Mesendoderm (in vitro differentiated cells): ENCODE results near the gene ASS1.
A peak's percentile ranks its signal among the peaks of the same experiment; 100 is the strongest.

Experiments used
- DNase-seq: peaks from one replicate; pipeline ENCODE4 v3.0.0; 2013
- H2AK5ac ChIP-seq: 2 replicates; pipeline ENCODE4 v1.6.1; 2013; ENCODE audit warnings: low read length, inconsistent platforms
- H2BK120ac ChIP-seq: 2 replicates; pipeline ENCODE4 v1.6.1; 2013; ENCODE audit warnings: low read depth, mild to moderate bottlenecking, low read length, moderate library complexity, mixed read lengths
- H2BK15ac ChIP-seq: replicated peaks from 2 replicates; pipeline ENCODE4 v1.6.1; 2013; ENCODE audit warnings: low read depth, mild to moderate bottlenecking, moderate library complexity
- H2BK5ac ChIP-seq: 2 replicates; pipeline ENCODE4 v1.6.1; 2013; ENCODE audit warnings: low read length, inconsistent platforms
- H3K18ac ChIP-seq: 2 replicates; pipeline ENCODE4 v1.6.1; 2013; ENCODE audit warnings: mild to moderate bottlenecking, low read length, mixed read lengths
- H3K23ac ChIP-seq: one replicate; pipeline ENCODE4 v1.6.1; 2013; ENCODE audit warnings: low read length
- H3K27ac ChIP-seq: 2 replicates; pipeline ENCODE4 v1.5.1; 2013; ENCODE audit warnings: low read depth, mild to moderate bottlenecking, inconsistent platforms, low read length, moderate library complexity
- H3K27me3 ChIP-seq: 2 replicates; pipeline ENCODE4 v1.6.1; 2013; ENCODE audit warnings: low read length, control low read depth, mild to moderate bottlenecking, inconsistent platforms; ENCODE audit not compliant: insufficient read depth, poor library complexity
- H3K36me3 ChIP-seq: 2 replicates; pipeline ENCODE4 v1.6.1; 2013; ENCODE audit warnings: low read length, inconsistent platforms; ENCODE audit not compliant: control insufficient read depth, insufficient read depth
- H3K4ac ChIP-seq: one replicate; pipeline ENCODE4 v1.6.1; 2013; ENCODE audit warnings: low read depth, mild to moderate bottlenecking, low read length, moderate library complexity
- H3K4me1 ChIP-seq: 2 replicates; pipeline ENCODE4 v1.6.1; 2013; ENCODE audit warnings: low read depth, low read length, inconsistent platforms; ENCODE audit not compliant: control insufficient read depth
- H3K4me2 ChIP-seq: 2 replicates; pipeline ENCODE4 v1.6.1; 2013; ENCODE audit warnings: low read length
- H3K4me3 ChIP-seq: 2 replicates; pipeline ENCODE4 v1.5.1; 2013; ENCODE audit warnings: mild to moderate bottlenecking, low read length
- H3K56ac ChIP-seq: one replicate; pipeline ENCODE4 v1.6.1; 2013; ENCODE audit warnings: low read length
- H3K79me1 ChIP-seq: 2 replicates; pipeline ENCODE4 v1.6.1; 2013; ENCODE audit warnings: low read length, inconsistent platforms
- H3K79me2 ChIP-seq: 2 replicates; pipeline ENCODE4 v1.6.1; 2013; ENCODE audit warnings: mild to moderate bottlenecking, low read length; ENCODE audit not compliant: control insufficient read depth, insufficient read depth
- H3K9ac ChIP-seq: 2 replicates; pipeline ENCODE4 v1.6.1; 2013; ENCODE audit warnings: low read length, inconsistent platforms
- H4K5ac ChIP-seq: one replicate; pipeline ENCODE4 v1.6.1; 2013; ENCODE audit warnings: low read length
- H4K8ac ChIP-seq: one replicate; pipeline ENCODE4 v1.6.1; 2013; ENCODE audit warnings: low read depth, mild to moderate bottlenecking, control low read depth, low read length, moderate library complexity
- WGBS: extraction: QIAGEN DNeasy Blood & Tissue Kit; methylation state at CpG from one replicate; pipeline ENCODE4 v1.1.7; 2013; ENCODE audit warnings: low lambda C conversion rate, missing lambda C conversion rate; ENCODE audit not compliant: insufficient coverage; ENCODE audit errors: extremely low coverage; 5-methylcytosine and 5-hydroxymethylcytosine counted together

Gene ASS1

DNA sequence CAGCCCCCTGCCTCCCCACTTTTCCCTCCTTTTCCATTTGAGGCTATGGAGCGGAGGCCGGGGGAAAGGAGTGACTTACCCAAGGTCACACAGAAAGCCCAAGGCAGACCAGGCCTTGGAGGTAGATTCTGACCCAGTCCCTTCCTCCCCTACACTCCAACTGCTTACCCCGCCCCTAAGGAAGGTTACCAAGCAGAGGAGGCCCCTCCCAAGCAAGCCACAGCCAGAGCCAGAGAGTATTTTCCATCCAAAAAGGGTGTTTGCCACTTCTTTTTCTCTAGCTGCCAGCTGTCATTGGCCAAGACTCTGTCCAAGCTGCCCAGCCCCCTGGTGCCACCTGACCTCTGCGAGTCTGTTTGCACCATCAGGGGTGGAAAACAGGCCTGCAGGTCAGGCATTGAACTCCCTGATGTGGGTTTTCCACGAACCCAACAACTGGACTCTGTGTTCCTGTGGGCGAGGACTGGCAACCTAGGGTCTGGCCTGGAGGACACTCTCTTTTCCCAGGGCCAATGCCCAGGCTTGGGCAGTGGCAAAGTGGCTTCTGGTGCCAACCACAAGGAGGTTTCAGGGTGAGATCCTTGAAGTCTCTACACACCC lies 6.3 kb upstream of the ASS1 start:
- Histone ChIP-seq H3K56ac (peak overlapping the region; percentile 19), H3K79me1 (no peaks in the 10 kb centered on the region), H3K27me3 (peaks cover 2% of the 10 kb centered on the region), H4K5ac (no peak overlapping the region), H3K4me3 (no peak overlapping the region), H3K79me2 (no peaks in the 10 kb centered on the region), H3K9ac (no peak overlapping the region), H3K4me2 (no peak overlapping the region), H3K4me1 (no peaks in the 10 kb centered on the region), H2BK15ac (no peak overlapping the region), H3K4ac (no peak overlapping the region), H3K23ac (no peak overlapping the region), H4K8ac (no peak overlapping the region), H2BK5ac (no peak overlapping the region), H2BK120ac (no peak overlapping the region), H3K27ac (no peak overlapping the region), H2AK5ac (no peak overlapping the region), H3K36me3 (no peaks in the 10 kb centered on the region), H3K18ac (no peak overlapping the region)
- no peak for DNase-seq
- no CpG with 5 or more reads among the region's 6 CpGs for WGBS

DNA sequence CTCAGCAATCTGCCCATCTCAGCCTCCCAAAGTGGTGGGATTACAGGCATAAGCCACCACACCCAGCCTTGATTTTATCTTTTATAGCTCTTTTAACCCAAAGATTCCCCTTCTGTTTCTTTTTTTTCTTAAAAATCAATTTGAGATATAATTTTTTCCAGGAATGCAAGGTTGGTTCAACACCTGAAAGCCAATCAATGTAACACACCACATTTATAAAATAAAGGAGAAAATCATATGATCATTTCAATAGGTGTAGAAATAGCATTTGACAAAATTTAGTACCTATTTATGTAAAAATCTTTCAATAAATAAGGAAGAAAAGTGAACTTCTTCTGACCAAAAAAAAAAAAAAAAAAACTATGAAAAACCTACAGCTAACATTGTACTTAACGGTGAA lies 3.7 kb upstream of the ASS1 start:
- no peak overlapping the region for H3K9ac ChIP-seq
- no peak overlapping the region for H4K8ac ChIP-seq
- H3K27ac ChIP-seq, result no peak overlapping the region
- DNase-seq, result no peak
- no peak overlapping the region for H3K56ac ChIP-seq
- no peak overlapping the region for H2BK120ac ChIP-seq
- no peak overlapping the region for H4K5ac ChIP-seq
- no peaks in the 10 kb centered on the region for H3K79me1 ChIP-seq
- no peaks in the 10 kb centered on the region for H3K36me3 ChIP-seq
- no peak overlapping the region for H3K23ac ChIP-seq
- no peaks in the 10 kb centered on the region for H3K27me3 ChIP-seq
- peaks cover under 1% of the 10 kb centered on the region for H3K4me1 ChIP-seq
- no peak overlapping the region for H3K4ac ChIP-seq
- no peak overlapping the region for H2AK5ac ChIP-seq
- no peak overlapping the region for H3K4me2 ChIP-seq
- H3K79me2 ChIP-seq, result no peaks in the 10 kb centered on the region
- H2BK15ac ChIP-seq, result no peak overlapping the region
- WGBS, result no CpG with 5 or more reads among the region's 1 CpG
- no peak overlapping the region for H3K4me3 ChIP-seq
- no peak overlapping the region for H2BK5ac ChIP-seq
- H3K18ac ChIP-seq, result no peak overlapping the region

DNA sequence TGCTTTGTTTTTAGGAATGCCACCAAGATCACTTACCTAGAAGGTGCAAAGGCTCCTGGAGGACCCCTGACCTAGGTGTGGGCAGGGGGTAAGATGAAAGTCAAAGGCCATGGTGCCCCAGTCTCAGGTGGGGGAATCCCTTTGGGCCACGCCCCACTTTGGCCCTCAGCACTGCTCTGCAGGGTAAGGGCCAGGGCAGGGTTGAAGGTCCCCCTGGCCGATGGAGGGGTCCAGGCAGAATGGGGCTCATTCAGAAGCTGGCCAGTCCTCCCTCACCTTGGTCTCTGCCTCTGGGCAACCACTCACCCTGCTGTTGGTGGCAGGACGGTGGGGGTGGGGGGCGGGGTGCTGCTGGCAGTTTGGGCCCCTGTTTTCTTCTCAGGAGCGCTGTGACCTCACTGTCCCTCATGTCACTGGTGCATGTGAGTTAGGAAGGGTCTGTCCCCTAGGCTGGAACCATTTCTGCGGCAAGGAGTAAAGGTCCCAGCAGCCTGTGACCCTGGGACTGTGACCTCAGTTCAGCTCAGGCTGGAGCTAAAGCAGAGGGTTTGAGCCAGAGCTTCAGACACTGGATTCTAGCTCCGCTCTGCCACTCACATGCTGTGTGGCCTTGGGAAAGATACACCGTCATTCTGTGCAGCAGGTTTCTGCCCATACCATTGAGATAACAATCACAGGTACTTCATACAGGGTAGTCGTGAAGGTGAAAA lies 1.9 kb upstream of the ASS1 start:
- H3K79me1 ChIP-seq, result no peaks in the 10 kb centered on the region
- no peak overlapping the region for H3K23ac ChIP-seq
- H2BK5ac ChIP-seq, result no peak overlapping the region
- H2AK5ac ChIP-seq, result no peak overlapping the region
- H3K56ac ChIP-seq, result no peak overlapping the region
- peaks cover 12% of the 10 kb centered on the region for H3K4me1 ChIP-seq
- no peak overlapping the region for H3K4ac ChIP-seq
- no peaks in the 10 kb centered on the region for H3K36me3 ChIP-seq
- H3K4me3 ChIP-seq, result no peak overlapping the region
- no peak overlapping the region for H3K18ac ChIP-seq
- no CpG with 5 or more reads among the region's 9 CpGs for WGBS
- H2BK15ac ChIP-seq, result no peak overlapping the region
- no peaks in the 10 kb centered on the region for H3K79me2 ChIP-seq
- no peak overlapping the region for H2BK120ac ChIP-seq
- no peak overlapping the region for H3K27ac ChIP-seq
- H4K8ac ChIP-seq, result no peak overlapping the region
- H3K27me3 ChIP-seq, result no peaks in the 10 kb centered on the region
- no peak for DNase-seq
- no peak overlapping the region for H4K5ac ChIP-seq
- no peak overlapping the region for H3K9ac ChIP-seq
- no peak overlapping the region for H3K4me2 ChIP-seq

DNA sequence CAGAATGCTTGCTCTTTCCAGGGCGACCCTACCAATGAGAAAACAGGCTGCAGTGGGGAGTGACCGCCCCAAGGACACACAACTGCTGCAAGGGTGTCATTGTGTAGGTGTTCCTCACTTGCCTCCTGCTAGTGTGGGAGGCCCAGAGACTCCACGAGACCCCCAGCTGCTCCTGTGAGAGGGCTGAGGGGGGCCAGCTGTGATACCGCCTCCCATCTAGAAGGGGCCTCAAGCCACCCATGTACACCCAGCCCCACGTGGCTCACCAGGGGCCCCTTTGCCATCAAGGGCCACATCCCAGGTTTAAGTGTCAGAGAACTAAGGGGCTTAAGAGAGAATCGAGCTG lies 1.3 kb upstream of the ASS1 start:
- DNase-seq, result no peak
- H2BK5ac ChIP-seq, result no peak overlapping the region
- H3K27ac ChIP-seq, result no peak overlapping the region
- no peak overlapping the region for H3K9ac ChIP-seq
- H3K4me1 ChIP-seq, result peaks cover 14% of the 10 kb centered on the region
- no peak overlapping the region for H4K8ac ChIP-seq
- no peak overlapping the region for H2BK15ac ChIP-seq
- no peaks in the 10 kb centered on the region for H3K79me1 ChIP-seq
- no CpG with 5 or more reads among the region's 6 CpGs for WGBS
- H3K79me2 ChIP-seq, result no peaks in the 10 kb centered on the region
- H4K5ac ChIP-seq, result no peak overlapping the region
- H2BK120ac ChIP-seq, result no peak overlapping the region
- H3K56ac ChIP-seq, result no peak overlapping the region
- no peak overlapping the region for H3K18ac ChIP-seq
- H3K27me3 ChIP-seq, result no peaks in the 10 kb centered on the region
- no peak overlapping the region for H3K4me3 ChIP-seq
- H3K4ac ChIP-seq, result no peak overlapping the region
- no peaks in the 10 kb centered on the region for H3K36me3 ChIP-seq
- H3K23ac ChIP-seq, result no peak overlapping the region
- H2AK5ac ChIP-seq, result no peak overlapping the region
- no peak overlapping the region for H3K4me2 ChIP-seq

DNA sequence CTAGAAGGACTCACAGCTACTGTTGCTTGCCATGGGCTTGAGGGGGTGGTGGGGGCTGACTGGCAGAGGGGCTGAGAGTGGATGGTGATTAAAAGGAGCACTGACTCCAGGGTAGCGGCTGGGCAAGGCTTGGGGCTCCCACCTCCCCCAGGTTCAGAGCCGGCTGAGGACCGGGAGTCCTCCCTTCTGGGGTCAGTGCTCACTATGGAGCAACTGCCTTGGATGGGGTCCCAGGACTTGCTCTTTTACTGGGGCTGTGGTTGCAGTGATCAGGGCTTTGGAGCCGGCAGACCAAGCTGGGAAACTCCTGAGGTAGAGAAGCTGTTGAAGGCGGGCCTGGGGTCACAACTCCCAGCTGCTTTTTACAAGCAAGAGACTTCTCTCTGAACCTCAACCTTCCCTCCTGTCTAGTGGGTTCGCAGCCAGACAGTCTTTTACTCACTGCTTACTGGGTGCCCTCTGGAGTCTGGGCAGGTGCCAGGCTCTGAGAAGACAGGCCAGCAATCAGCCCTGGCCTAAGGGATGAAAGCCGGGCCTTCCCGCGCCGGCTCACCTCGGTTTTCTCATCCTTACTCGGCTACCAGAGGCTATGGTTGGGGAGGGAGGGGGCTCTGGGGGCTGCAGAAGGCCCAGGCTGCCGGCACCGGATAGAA lies 795 bp upstream of the ASS1 start:
- Histone ChIP-seq H3K79me1 (no peaks in the 10 kb centered on the region), H3K4me2 (no peak overlapping the region), H3K9ac (peak overlapping the region; percentile 40), H4K8ac (no peak overlapping the region), H3K27ac (no peak overlapping the region), H3K23ac (no peak overlapping the region), H2BK120ac (no peak overlapping the region), H2AK5ac (no peak overlapping the region), H3K18ac (peak overlapping the region; percentile 51), H3K27me3 (no peaks in the 10 kb centered on the region), H2BK15ac (no peak overlapping the region), H3K36me3 (no peaks in the 10 kb centered on the region), H3K79me2 (no peaks in the 10 kb centered on the region), H3K4me3 (no peak overlapping the region), H2BK5ac (no peak overlapping the region), H3K4ac (no peak overlapping the region), H4K5ac (no peak overlapping the region), H3K4me1 (peaks cover 14% of the 10 kb centered on the region), H3K56ac (peak overlapping the region; percentile 78)
- no CpG with 5 or more reads among the region's 14 CpGs for WGBS
- no peak for DNase-seq
